ENCODE results near the gene ARRDC3. TPM values are rescaled to one million over a fixed set of nuclear protein-coding genes. Genes with fewer than 3 reads are reported as not detected.

Gene ARRDC3
- total RNA-seq, 1 experiment from 2014 or later, result 32.0 TPM

- H3K36me3 ChIP-seq (ENCODE audit: low read depth), result peaks cover 39% of the 10 kb centered on the region
- ChIA-PET CTCF (interaction anchor here (0.8 kb wide), 1 partner anchor 22 kb away, joined by 5 read pairs; no protein-coding TSS in a partner anchor), POLR2A (ENCODE audit: unreplicated experiment) (interaction anchor here (0.5 kb wide), 1 partner anchor 68 kb away, joined by 8 read pairs; no protein-coding TSS in a partner anchor)
- no peak for DNase-seq
- H3K27me3 ChIP-seq (ENCODE audit: insufficient read depth, low read depth), result no peaks in the 10 kb centered on the region
- intact Hi-C loops (cut with micrococcal nuclease; ENCODE audit: unreplicated experiment), result no loop called here
- no peaks in the 10 kb centered on the region for H3K9me2 ChIP-seq (ENCODE audit: insufficient read depth)
- peaks cover 17% of the 10 kb centered on the region for H3K4me1 ChIP-seq (replicated peaks; ENCODE audit: insufficient read depth)
- H3K4me2 ChIP-seq, result peak overlapping the region; percentile 67
- H3K9me3 ChIP-seq (ENCODE audit: insufficient read depth, low read depth), result no peaks in the 10 kb centered on the region
- H3K4me3 ChIP-seq, result peak overlapping the region; percentile 98
- peak overlapping the region; percentile 71; the same call in 1 of the 2 replicates for H2AFZ ChIP-seq
- peak overlapping the region; percentile 98 for H3K27ac ChIP-seq
- no TSS peak for BruUV-seq (replicated peaks)
- peaks cover 68% of the 10 kb centered on the region for H3K79me2 ChIP-seq (ENCODE audit: low read depth)
- H4K20me1 ChIP-seq (ENCODE audit: insufficient read depth), result no peaks in the 10 kb centered on the region
- peaks cover 71% of the 10 kb centered on the region for H3F3A ChIP-seq (ENCODE audit: insufficient read depth, low read depth)
- TF ChIP-seq CTCF (conservative IDR thresholded peaks at IDR 0.05), result no peak
- no peak for TF ChIP-seq EZH2 (IDR thresholded peaks at IDR 0.05; ENCODE audit: low read depth)
Observed at GRCh38 chr5:91379246-91379913, 3.7 kb downstream of the ARRDC3 start.

DNA sequence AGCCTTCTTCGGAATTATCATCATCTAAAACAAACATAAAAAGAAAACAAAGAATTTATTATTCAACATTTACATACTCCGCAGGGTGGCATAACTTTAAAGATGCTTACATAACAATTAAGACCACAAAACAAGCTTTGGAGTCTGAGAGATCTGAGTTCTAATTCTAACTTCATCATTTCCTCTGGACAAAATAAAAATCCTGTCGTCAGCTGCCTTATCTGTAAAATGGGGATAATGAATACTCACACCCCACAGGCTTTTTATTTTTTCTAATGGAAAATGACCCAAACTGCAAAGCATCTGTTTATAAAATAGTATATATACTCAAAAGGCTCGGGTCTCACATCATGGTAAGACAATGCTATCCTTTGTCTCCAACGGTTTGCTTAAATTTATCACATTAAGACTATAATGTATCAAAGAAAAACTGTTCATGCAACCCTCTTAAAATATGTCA, 4.3 kb downstream of the ARRDC3 start:
- Histone ChIP-seq H3K9me2 (ENCODE audit: insufficient read depth) (no peaks in the 10 kb centered on the region), H3K4me2 (peak overlapping the region; percentile 67), H4K20me1 (ENCODE audit: insufficient read depth) (no peaks in the 10 kb centered on the region), H3F3A (ENCODE audit: insufficient read depth, low read depth) (peaks cover 67% of the 10 kb centered on the region), H3K79me2 (ENCODE audit: low read depth) (peaks cover 68% of the 10 kb centered on the region), H2AFZ (no peak overlapping the region), H3K4me3 (peak overlapping the region; percentile 98), H3K36me3 (ENCODE audit: low read depth) (peaks cover 45% of the 10 kb centered on the region), H3K9me3 (ENCODE audit: insufficient read depth, low read depth) (no peaks in the 10 kb centered on the region), H3K27me3 (ENCODE audit: insufficient read depth, low read depth) (no peaks in the 10 kb centered on the region), H3K27ac (peak overlapping the region; percentile 98), H3K4me1 (replicated peaks; ENCODE audit: insufficient read depth) (peaks cover 13% of the 10 kb centered on the region)
- intact Hi-C loops (cut with micrococcal nuclease; ENCODE audit: unreplicated experiment), result no loop called here
- ChIA-PET POLR2A (ENCODE audit: unreplicated experiment) (no interaction called here), CTCF (no interaction called here)
- BruUV-seq (replicated peaks), result no TSS peak
- no peak for TF ChIP-seq EZH2 (IDR thresholded peaks at IDR 0.05; ENCODE audit: low read depth)
- TF ChIP-seq CTCF (conservative IDR thresholded peaks at IDR 0.05), result no peak
- DNase-seq, result no peak

- H2AFZ ChIP-seq, result no peak overlapping the region
- 0 out of 2 replicates have a peak overlapping the region, but pooled peaks have one; percentile 38 for H3K27ac ChIP-seq
- no peaks in the 10 kb centered on the region for H3K9me2 ChIP-seq (ENCODE audit: insufficient read depth)
- intact Hi-C loops (cut with micrococcal nuclease; ENCODE audit: unreplicated experiment), result no loop called here
- H3K4me1 ChIP-seq (replicated peaks; ENCODE audit: insufficient read depth), result peaks cover 13% of the 10 kb centered on the region
- no peak overlapping the region for H3K4me2 ChIP-seq
- H3K36me3 ChIP-seq (ENCODE audit: low read depth), result peaks cover 82% of the 10 kb centered on the region
- no peaks in the 10 kb centered on the region for H3K9me3 ChIP-seq (ENCODE audit: insufficient read depth, low read depth)
- CTCF ChIA-PET, result no interaction called here
- H3K79me2 ChIP-seq (ENCODE audit: low read depth), result peaks cover 56% of the 10 kb centered on the region
- POLR2A ChIA-PET (ENCODE audit: unreplicated experiment), result no interaction called here
- no peak overlapping the region for H3K4me3 ChIP-seq
- peaks cover 72% of the 10 kb centered on the region for H3F3A ChIP-seq (ENCODE audit: insufficient read depth, low read depth)
- H4K20me1 ChIP-seq (ENCODE audit: insufficient read depth), result 0 out of 2 replicates have a peak, but pooled peaks cover 5% of the 10 kb centered on the region
- TF ChIP-seq EZH2 (IDR thresholded peaks at IDR 0.05; ENCODE audit: low read depth), result no peak
- no peak for TF ChIP-seq CTCF (conservative IDR thresholded peaks at IDR 0.05)
- no peaks in the 10 kb centered on the region for H3K27me3 ChIP-seq (ENCODE audit: insufficient read depth, low read depth)
- BruUV-seq (replicated peaks), result no TSS peak
- no peak for DNase-seq
Observed at GRCh38 chr5:91374893-91375520, 8.1 kb downstream of the ARRDC3 start.
